ENCODE results near the gene FOXN1.
"Not testable (repeated sequence)": the region's sequence is repeated elsewhere in the genome, so short reads cannot be mapped to it uniquely, and the experiment has no call there.

The FOXN1 gene, protein sequence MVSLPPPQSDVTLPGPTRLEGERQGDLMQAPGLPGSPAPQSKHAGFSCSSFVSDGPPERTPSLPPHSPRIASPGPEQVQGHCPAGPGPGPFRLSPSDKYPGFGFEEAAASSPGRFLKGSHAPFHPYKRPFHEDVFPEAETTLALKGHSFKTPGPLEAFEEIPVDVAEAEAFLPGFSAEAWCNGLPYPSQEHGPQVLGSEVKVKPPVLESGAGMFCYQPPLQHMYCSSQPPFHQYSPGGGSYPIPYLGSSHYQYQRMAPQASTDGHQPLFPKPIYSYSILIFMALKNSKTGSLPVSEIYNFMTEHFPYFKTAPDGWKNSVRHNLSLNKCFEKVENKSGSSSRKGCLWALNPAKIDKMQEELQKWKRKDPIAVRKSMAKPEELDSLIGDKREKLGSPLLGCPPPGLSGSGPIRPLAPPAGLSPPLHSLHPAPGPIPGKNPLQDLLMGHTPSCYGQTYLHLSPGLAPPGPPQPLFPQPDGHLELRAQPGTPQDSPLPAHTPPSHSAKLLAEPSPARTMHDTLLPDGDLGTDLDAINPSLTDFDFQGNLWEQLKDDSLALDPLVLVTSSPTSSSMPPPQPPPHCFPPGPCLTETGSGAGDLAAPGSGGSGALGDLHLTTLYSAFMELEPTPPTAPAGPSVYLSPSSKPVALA

DNA sequence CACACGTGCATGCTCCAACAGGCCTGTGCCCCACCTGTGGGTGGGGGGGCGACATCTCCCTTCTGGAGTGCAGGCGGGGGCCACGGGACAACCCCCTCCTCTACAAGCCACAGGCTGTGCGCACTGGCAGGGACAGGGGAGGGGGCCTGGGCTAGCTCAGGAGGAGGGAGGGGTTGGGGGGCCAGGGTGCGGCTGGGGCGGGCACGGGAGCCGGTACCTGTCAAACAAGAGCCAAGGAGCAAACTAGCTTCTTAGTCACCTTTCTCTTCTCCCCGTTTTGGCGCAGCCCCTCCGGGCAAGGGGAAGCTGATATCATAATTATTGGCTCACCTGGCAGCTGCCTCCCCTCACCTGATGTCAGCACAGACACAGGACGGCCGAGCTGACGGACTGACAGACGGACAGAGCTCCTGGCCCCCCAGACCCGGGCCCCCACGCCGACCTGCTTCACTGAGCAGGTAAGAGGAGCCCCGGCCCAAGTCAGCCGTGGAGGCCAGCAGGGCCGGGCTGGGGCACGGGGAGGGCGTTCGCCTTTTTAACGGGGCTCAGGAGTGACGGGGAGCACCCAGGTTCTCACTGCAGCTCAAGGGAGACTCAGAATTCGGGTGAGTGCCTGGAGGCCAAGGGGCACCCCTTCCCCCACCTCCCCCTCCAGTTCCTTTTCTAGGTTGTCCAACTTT lies at the start of gene FOXN1:
Gene FOXN1, plus strand, starts transcription at position 363 of the 680 bp plus-strand sequence. CDS start 17,622 bp downstream, outside the sequence.
- DNase-seq, result no peak

DNA sequence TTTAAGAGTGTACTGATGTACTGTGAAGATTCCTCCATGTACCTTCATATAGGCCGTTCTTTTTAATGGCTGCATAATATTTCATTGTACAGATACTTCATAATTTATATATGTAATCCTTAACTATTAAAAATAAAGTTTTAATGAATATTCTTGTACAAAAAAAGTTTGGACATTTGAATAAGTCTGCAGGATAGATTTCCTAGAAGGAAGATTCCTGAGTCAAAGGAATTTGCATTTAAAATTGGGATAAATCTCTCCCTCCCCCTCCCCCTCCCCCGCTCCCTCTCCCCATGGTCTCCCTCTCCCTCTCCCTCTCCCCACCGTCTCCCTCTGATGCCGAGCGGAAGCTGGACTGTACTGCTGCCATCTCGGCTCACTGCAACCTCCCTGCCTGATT lies 48.3 kb upstream of the FOXN1 start:
- no peak for DNase-seq

DNA sequence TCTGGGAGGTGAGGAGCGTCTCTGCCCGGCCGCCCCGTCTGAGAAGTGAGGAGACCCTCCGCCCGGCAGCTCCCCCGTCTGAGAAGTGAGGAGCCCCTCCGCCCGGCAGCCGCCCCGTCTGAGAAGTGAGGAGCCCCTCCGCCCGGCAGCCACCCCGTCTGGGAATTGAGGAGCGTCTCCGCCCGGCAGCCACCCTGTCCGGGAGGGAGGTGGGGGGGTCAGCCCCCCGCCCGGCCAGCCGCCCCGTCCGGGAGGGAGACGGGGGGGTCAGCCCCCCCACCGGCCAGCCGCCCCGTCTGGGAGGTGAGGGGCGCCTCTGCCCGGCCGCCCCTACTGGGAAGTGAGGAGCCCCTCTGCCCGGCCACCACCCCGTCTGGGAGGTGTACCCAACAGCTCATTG lies 47.3 kb upstream of the FOXN1 start:
- not testable (repeated sequence) for DNase-seq

DNA sequence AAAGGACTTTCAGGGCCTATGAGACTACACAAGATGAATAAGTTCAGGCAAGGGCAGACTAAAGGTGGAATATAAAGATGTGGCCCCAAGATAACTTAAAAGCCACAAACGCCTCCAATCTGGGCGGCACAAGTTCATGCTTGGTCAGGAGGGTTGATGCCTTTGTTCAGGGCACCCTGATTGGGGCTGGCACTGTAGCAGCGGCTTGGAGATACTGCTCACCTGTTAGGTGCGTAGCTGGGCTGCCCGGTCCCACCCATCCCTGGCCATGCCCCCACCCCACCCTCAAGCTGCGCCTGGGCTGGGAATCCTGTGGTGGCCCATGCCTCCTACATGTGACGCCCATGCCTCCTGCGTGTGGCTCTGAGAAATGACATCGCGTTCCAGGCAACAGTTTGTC lies 45.2 kb upstream of the FOXN1 start:
- DNase-seq, result no peak

DNA sequence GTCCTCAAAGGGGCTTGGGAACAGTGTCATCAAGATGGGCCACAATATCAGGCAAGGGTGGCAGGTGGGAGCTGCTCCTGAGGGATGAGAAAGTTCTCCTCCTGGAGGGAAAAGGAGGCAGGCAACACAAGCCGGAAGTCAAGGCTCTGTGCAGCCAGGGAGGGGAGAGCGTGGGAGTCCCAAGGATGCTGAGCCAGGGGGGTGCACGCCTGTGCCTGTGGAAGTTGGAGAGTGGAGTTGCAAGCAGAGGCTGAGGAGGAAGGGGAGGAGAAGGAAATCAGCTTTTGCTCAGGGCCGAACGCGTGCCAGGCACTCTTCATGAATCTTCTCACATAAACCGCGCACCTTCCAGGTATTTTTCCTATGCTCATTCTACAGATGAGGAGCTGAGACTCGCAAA lies 40.1 kb upstream of the FOXN1 start:
- DNase-seq, result no peak

DNA sequence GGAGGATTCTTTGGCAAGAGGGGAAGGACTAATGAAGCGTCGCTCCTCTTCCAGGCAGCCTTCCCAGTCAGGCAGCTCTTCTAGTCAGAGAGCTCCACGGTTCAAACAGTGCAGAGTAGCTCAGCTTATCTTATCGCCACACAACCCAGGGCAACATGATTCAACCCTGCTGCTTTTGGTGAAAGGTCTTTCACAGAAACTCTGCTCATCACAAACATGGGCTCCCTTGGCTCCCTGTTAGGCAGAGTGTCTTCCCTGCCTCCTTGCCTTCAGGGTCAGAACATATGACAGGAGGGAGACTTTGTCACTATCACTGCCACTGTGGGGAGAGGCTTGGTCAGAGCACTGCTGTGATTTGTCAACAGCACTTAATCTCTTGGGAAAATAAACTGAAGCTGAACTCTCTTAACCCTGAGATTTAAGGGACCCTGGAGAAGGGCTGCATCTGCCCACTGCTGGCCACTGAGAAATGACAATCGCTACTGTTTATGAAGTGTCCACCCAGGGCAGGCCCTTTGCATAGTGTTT lies 39.6 kb upstream of the FOXN1 start:
- no peak for DNase-seq

DNA sequence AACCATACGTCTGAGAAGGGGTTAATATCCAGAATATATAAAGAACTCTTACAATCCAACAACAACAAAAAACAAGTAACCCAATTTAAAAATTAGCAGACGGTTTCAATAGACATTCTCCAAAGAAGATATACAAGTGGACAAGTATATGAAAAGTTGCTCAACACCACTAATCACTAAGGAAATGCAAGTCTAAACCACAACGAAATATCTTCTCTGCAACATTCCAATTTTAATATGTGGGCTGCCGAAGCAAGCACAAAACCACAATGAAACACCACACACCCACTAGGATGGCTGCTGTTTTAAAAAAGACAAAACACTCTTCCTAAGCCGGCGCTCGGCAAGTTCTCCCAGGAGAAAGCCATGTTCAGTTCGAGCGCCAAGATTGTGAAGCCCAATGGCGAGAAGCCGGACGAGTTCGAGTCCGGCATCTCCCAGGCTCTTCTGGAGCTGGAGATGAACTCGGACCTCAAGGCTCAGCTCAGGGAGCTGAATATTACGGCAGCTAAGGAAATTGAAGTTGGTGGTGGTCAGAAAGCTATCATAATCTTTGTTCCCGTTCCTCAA lies 38.6 kb upstream of the FOXN1 start:
- peak; percentile 61 for DNase-seq

DNA sequence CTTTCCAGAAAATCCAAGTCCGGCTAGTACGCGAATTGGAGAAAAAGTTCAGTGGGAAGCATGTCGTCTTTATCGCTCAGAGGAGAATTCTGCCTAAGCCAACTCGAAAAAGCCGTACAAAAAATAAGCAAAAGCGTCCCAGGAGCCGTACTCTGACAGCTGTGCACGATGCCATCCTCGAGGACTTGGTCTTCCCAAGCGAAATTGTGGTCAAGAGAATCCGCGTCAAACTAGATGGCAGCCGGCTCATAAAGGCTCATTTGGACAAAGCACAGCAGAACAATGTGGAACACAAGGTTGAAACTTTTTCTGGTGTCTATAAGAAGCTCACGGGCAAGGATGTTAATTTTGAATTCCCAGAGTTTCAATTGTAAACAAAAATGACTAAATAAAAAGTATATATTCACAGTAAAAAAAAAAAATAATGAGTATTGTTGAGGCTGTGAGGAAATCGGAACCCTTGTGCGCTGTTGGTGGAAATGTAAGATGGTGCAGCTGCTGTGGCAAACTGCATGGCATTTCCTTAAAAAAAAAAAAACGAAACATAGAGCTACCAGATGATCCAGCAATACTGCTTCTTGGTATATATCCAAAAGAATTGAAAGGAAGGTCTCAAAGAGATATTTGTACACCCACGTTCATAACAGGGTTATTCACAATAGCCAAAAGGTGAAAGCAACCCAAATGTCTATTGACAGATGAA lies 38.0 kb upstream of the FOXN1 start:
- not testable (repeated sequence) for DNase-seq

DNA sequence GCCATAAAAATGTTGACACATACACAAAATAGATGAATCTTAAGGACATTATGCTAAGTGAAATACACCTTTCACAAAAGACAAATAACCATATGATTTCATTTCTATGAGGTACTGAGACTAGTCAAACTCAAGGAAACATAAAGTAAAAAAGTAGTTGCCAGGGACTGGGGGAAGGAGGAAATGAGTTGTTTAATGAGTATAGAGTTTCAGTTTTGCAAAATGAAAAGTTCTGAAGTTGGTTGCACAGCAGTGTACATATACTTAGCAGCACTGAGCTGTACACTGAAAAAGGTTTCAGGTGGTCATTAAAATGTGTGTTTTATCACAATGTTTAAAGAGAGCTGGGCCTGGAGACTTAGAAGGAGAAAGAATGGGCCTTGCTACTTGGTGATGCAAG lies 37.4 kb upstream of the FOXN1 start:
- no peak for DNase-seq

DNA sequence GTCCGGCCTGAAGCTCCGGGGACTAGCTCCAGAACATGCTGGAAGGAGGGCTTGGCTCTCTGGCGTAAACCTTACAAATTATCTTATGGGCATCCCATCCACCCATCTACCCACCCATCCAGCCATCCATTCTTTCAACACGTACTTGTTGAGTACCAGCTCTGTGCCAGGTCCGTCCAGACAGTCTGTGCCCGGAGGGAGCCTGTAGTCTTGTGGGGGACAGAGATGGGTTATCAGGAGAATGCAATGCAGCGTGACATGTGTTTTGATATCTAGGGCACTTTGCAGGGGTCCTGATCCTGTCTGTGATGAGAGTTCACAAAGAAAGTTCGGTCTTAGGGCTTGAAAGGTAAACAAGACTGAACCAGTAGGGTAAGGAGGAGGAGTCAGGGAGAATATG lies 36.8 kb upstream of the FOXN1 start:
- DNase-seq, result no peak

DNA sequence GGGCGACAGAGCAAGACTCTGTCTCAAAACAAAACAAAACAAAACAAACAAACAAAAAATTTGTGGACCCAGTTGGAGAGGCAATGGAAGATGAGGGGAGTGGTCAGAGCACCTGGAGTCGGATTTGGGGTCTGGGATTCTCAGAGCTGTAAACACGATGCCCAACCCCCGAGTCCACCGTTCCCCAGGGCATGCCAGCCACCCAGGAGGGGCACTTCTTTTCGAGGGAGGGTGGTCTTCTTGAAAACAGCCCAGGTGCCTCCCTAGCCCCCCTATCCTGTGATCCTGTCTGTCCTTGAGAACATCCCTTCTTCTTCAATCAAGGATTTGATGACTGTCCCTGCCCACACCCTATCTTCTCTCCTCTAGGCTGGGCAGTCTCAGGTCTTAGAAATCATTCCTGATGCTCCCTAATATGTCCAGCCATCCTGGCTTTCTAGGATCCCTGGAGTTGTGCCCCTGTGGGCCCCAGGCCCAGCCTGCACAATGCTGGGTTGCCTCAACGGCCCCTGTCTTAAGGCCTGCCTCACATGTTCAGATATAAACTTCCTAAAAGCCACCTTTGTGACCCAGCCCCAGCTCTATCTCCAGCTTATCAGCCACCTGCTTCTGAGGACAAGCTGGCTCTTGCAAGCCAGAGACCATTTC lies 35.8 kb upstream of the FOXN1 start:
- no peak for DNase-seq

DNA sequence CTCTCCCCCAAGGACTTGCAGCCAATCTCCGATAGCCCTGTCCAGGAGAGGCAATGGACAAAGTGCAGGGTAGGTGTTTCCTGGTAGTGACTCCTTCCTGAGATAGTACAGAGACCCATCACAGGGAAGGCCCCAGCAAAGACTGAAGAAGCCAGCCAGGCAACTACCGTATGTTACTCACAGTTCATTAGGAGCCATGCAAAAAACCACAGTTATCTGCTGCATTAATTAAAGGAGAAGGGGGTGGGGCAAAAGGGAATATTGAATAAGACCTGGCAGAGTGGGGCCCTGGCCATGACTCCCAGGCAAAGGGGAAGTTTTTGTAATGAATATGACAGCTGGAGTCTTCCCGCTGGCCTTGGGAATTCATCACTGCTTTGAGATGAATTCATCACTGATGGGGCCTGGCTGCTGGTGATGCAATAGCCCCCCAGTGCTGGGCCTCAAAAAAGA lies 35.2 kb upstream of the FOXN1 start:
- peak; percentile 2 for DNase-seq

DNA sequence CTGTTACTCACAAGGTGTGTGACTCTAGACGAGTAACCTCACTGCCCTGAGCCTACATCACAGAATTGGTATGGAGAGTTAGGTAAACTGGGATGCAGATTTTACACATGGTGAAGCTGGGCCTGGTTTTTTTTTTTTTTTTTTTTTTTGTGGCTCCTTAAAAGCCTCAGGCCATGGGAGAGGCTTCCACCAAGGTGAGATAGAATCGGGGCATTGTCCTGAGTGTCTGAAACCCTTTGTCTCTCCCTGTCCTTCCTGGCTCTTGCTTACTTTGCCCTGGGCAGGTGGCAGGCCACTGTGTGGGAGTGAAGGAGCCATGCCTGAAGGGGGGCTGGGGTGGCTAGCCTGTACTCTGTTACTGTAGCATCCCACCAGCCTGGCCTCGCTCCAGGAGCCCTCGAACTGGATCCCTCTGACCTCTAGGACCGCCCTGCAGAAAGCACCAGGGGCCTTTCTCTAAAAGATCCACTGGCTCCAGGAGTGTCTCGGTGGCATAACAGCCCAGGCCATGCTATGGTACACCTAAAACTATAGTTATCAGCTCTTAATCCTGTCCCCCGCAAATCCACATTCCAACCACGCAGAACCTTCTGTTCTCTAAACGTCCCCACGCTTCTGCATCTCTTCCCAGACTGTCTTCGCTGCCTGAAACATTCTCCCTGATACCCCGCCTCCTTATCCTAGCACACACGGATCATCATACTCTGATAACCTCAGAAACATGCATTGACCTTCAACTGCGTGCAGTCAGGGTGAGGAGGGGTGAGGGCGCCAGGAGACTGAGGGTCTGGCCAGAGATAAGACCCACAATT lies 34.4 kb upstream of the FOXN1 start:
- no peak for DNase-seq

DNA sequence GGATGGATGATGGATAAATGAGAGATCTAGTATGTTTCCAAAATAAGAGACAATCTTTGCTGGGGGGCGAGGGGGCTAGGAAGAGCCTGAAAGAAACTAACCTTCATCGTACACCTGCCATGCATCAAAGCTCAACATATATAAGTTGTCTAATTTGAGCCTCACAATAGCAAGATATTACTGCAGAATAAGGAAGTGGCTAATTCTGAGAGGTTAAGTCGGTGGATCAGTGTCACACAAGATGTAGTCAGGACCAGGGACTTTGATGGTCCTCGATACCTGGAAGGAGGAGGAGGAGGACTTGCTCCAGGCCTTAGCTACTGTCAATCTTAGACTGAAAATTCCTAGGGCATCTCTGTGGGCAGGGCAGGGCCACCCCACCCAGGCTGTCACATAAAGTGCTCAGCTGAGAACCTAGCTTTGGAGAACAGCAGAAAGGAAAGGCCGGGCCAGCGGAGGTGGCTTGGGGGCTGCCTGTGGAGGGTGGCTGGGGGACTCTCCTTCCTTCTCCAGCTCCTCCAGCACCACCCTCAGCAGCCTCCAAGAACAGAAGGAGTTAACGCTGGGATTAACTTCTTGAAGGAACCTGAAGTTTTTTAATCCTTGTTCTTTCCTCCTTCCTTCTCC lies 33.2 kb upstream of the FOXN1 start:
- no peak for DNase-seq

DNA sequence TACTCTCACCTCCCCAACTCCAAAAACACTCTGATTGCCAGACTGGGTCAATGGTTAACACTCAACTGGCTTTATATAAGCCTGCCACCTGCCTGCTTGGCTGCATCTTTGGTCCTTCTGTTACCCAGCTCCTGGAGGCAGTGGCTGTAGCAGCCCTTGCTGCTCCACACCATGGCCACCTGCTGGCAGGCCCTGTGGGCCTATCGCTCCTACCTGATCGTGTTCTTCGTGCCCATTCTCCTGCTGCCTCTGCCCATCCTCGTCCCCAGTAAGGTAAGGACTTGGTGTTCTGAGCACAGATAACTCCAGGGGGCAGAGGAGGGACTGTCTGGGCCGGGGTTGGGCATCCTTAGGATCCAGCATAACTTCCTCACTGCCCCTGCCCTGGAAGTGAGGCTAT lies 32.6 kb upstream of the FOXN1 start, which contains the start of gene SLC13A2:
Gene SLC13A2, plus strand, starts transcription at position 103 of the 400 bp plus-strand sequence. Its CDS starts 69 bp downstream, at position 172.
- no peak for DNase-seq

DNA sequence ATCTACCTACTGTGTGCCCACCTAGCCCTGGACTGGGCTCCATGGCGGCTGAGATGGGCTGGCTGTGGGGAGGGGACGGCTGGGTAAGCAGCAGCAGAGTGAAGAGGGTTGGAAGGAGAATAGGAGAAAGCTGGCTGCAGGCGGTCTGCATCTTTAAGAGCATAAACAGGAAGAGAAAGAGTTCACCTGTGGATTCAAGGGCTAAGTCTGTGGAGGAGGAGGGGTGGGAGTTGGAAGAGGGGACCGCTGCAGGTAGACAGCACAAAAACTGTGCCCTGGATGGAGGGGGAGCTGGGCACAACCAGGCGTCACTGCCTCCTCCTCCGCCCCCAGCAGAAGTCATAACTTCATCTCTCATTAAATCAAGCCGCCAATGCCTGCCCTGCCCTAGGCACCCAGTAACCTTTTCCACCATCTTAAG lies 32.0 kb upstream of the FOXN1 start:
- no peak for DNase-seq

DNA sequence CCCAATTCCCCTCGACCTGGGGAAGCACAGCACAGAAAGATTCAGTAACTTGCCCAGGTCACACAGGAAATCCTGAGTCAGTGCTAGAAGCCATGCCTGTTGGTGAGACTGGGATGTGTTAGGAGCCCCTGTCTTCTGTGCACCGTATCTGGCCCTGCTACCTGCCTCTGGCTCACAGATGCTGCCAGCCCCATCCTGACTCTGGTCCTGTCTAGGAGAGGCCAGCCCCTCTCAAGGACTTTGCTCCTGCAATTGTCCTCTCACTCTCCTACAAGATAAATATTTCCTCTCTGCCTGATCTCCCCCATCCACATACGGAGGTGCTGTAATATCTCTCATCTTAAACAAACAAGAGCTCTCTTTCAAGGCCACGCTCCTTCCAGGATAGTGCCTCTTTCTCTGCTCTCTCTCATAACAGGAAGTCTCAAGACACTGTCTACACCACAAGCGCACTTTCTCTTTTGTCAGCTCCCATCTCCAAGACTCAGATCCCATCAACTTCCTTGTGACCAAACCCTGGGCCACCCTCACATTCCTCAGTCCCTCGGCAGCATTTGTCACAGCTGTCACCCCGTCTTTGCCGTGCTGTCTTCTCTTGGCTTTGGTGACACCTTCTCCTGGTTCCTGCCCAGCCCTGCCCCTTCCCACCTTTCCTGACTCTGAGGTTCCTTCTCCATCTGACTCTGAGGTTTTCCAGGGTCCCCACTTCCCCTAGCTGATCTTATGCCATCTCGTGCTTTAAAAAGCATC lies 30.8 kb upstream of the FOXN1 start:
- no peak for DNase-seq

DNA sequence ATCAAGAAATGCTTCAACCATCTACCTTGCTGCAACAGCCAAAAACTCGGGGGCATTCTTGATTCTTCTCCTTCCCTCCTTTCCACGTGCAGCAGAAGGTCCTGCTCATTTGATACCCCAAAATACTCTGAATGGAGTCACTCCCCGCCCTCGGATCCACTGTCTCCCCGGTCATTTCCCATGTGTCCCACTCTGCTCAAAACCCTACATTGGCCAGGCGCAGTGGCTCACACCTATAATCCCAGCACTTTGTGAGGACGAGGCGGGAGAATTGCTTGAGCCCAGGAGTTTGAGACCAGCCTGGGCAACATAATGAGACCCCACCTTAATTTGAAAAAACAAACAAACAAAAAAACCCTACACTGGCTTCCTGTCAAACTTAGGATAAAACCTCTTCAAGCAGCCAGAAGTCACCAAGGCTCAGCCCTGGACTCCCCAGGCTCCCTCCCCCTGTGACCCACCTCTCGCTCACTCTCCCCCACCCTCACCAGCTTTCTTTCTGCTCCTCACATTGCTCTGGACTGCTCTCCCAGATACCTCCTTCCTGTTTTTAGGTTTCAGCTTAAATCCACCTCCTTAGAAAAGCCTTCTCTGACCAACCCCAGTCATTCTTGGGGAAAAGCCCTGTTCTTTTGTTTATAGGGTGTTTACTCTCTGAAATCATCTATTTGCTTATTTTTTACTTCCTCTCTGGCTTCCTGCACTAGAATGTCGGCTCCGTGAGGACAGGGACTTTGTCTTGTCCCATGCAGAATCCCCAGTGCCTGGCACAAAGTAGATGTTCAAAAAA lies 29.9 kb upstream of the FOXN1 start:
- DNase-seq, result no peak

DNA sequence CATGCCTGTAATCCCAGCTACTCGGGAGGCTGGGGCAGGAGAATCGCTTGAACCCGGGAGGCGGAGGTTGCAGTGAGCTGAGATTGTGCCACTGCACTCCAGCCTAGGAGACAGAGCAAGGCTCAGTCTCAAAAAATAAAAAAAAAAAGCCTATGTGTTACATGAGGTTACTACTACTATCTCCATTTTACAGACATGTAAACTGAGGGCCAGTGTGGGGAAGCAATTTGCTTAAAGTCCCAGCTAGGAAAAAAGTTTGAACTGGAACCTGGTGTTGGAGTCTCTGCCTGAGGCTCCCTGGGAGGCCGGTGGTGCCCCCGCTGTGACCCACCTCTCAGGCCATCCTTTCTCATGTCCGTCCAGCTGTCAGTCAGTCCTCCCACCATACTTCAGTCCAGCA lies 28.2 kb upstream of the FOXN1 start:
- no peak for DNase-seq
